HL-60 (cell line): Measurements from ENCODE around the gene OPHN1.
A peak's percentile ranks its signal among the peaks of the same experiment; 100 is the strongest.

ENCODE experiments used
- CTCF ChIP-seq: IDR thresholded peaks from one replicate; pipeline ENCODE4 v1.5.1; 2011; ENCODE audit warnings: low read length, control low read depth, inconsistent platforms; ENCODE audit not compliant: insufficient read depth
- GABPA ChIP-seq: IDR thresholded peaks from 2 replicates; pipeline ENCODE4 v1.6.1; 2012; ENCODE audit warnings: low read depth
- POLR2AphosphoS5 ChIP-seq: IDR thresholded peaks from 2 replicates; pipeline ENCODE4 v1.6.1; 2012; ENCODE audit warnings: low read depth
- REST ChIP-seq: IDR thresholded peaks from 2 replicates; pipeline ENCODE4 v1.6.1; 2012; ENCODE audit warnings: low read depth; ENCODE audit not compliant: insufficient replicate concordance
- SPI1 ChIP-seq: IDR thresholded peaks from 2 replicates; pipeline ENCODE4 v1.6.1; 2012; ENCODE audit warnings: low read depth, mild to moderate bottlenecking, borderline replicate concordance

DNA sequence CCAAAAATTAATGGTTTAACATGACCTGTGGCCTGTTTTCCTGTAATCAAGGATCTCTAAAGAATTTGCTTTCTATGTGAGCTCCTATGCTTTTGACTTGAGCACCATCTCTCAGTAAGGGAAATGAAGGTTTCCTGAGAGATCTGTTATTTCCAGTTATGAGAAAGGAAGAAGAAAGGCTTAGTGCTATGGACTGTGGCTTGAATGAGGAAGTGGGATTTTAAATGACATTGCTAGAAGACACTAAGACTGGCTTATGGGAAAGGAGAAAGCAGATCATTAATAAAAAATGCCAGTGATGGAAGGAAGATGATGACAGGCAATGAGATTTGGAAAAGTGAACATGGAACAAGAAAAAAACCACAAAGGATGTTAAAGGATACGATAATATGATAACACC lies 285.4 kb downstream of the OPHN1 start:
- no peak for TF ChIP-seq POLR2AphosphoS5
- TF ChIP-seq CTCF: no peak
- no peak for TF ChIP-seq REST
- TF ChIP-seq GABPA: no peak
- peak; percentile 88 for TF ChIP-seq SPI1
